Fibroblast of skin of abdomen (primary cell): Measurements from ENCODE around the gene PROM2.

Experiments used
- DNase-seq: peaks from one replicate; pipeline ENCODE4 v3.0.0-alpha.2; 2013

The PROM2 gene

DNA sequence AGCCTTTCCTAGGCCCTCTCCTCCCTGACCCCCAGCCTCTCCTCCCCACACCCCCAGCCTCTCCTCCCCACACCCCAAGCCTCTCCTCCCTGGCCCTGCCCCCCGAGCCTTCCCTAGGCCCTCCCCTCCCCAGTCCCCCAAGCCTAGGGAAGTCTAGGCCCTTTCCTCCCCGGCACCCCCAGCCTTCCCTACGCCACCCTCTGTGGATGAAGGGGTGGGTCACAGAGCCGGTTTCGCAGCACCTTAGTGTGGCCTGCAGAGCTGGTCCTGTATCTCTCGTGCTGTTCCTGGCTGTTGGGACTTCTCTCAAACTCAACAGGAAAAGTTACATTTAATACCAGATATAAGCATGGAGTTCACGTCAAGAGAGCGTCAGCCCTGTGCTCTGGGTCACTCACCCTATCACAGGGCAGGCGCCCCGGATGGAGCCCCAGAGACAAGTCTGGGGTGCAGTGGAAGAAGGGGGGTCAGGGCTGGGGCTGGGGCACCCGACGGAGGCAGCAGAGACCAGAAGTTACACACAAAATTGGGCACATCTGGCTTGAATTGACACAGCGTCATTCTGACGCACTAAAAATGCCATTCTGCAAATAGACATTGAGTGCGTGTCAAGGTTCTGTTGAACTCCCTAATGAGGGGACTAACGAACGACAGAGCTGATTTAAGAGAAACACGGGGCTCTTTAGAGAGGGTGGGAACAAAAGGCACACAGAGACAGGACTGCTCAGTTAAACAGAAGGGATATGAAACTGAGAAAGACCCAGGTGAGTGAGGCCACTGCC is 46.9 kb downstream of the PROM2 start:
- peak; percentile 85 for DNase-seq

DNA sequence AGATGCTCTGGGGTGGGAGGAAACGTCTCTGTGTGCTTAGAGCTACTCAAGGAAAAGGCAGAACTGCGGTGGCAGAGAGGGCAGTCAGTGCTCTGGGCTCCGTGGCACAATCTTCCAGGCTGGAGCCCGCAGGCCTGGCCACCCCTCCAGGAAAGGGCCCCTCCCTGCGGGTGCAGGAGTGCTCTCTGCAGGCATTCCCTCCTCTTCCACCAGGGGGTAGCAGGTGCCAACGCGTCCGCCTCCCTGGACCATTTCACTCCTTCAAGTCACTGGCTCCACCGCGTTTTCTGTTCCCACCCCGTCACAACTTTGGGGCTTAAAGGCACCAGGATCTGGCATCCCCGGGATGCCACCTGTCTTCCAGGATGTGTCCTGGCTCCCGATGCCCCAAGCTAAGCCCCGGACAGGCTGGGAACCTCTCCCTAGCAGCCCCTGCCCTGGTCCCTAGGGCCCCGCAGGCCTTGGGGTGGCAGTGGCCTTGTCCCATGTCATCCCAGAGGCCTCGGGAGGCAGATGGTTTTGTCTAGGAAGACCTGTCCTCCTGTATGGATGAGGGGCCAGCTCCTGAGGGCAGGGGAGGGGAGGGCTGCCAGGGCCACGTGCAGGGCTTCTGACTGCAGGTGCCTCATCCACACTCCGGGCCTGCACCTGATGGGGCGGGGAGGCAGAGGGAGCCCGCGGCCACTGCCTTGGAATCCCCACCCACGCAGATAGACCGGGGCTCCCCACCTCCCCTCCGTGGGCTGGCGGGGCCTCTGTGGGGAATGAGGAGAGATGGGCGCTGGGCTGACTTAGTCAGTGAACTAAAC is 49.3 kb downstream of the PROM2 start:
- DNase-seq, result no peak

DNA sequence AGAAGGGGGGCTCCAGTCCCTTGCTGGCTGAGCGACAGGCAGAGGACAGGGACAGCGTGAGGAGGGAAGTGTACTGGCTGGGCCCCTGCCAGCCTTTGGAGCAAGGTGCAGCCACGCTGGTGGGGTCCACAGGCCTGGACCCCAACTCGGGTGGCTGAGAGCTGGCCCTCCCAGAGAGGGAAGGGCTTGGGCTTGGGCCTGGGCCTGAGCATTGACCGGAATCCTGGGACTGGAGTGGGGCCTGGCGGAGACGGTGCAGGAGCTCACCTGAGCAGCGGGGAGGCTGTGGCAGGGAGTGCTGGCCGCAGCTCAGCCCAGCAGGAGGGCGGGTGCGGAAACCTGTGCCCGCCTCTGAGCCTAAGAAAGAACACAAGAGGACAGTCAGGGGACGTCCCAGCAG is 50.8 kb downstream of the PROM2 start:
- no peak for DNase-seq

DNA sequence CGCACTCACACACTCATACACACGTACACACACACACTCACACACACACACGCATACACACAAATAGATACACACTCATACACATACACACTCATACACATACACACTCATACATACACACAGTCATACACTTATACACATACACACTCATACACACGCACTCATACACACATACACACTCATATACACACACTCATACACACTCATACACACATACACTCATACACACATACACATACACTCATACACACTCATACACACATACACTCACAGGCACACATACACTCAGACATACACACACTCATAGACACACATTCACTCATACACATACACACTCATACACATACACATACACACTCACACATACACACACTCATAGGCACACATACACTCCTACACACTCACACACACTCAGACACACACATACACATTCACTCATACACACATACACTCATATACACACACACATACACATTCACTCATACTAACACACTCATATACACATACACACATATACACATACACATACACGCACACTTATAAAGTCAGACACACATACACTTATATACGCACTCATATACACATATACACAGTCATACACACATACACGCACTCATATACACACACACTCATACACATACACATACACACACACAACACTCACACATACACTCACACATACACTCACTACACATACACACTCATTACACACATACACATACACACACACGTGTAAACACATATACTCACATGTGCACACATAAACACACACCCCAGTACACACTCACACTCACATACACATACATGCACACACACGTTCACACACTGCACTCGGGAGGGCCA is 51.6 kb downstream of the PROM2 start:
- no peak for DNase-seq

DNA sequence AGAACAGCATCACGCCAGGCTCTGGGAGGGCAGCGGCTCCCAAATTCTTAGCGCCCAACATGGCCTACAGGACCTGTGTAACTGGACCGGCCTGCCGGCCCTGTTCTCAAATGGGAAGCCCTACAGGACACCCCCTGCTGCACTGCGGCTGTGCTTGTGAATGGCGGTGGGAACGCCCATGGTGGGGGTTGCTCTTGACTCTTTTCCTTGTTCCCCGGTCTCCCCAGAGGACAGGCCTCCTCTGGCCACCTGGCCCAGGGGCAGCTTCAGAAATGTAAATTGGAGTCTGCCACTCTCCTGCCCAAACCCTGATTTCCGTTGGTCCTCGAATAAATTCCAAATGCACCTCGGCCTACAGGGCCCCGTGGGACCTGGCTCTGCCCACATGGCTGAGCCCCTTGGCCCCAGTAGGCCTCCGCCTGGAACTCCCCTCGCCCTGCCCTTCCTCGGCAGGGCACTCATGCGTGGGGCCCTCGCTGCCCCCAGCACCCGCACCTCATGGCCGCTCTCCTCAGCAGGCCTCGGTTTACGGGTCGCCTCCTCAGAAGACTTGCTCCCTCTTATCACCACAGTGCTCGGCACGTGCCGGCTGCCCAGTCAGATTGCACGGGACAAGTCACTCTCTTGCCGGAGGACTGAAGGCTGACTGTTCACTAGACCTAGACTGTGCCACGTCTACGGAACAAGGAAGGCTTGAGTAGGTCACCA is 52.3 kb downstream of the PROM2 start:
- no peak for DNase-seq

DNA sequence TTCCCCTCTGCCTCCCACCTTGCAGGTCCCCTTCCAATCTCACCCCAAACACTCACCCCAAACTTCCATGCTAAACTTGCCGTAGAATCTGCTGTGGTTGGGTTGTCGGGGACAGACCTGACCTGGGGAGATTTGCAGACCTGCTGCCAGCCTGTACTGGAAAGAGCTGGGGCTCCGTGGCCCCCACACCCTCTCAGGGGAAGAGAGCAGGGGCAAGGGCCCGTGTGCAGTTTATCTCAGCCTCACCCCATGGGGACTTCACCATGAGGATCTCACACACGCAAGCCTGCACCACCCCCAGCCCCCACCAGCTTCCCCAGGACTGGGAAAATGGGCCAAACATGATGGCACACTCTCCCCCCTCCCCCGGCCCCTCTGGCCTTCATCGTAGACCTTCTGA is 53.6 kb downstream of the PROM2 start:
- no peak for DNase-seq

DNA sequence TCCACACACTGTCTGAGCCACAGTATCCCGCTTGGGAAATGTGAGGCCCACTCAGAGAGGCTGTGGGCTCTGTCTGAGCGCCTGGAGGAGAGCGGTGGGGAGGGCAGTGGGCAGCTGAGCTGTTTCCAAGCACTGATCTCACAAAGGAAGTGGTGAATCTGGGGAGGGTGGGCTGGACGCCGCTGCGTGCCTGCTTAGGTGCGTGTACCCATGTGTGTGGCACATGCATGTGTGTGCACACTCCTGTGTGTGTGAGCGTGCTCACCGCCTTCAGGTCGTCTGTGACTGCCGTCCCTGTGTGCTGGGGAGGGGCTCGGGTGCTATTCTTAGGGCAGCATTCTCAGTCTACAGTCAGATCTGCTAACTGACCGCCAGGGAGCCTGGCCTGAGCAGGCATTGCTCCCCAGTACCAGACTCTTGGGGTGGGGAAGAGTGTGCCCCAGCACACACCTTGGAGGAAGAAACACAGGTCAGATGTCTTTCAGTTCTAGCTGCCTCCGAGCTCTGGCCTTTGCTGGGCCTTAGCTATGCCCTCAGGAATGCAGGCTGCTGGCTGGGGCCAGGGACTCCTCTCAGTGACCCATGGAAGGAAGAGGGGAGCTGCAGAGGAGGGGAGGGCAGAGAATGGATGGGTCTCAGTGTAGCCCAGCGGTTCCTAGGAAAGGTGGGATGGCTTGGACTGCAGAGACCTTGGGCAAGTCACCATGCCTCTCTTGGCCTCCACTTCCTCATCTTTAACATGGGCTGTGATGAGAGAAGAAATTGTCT is 54.3 kb downstream of the PROM2 start:
- peak; percentile 72 for DNase-seq

DNA sequence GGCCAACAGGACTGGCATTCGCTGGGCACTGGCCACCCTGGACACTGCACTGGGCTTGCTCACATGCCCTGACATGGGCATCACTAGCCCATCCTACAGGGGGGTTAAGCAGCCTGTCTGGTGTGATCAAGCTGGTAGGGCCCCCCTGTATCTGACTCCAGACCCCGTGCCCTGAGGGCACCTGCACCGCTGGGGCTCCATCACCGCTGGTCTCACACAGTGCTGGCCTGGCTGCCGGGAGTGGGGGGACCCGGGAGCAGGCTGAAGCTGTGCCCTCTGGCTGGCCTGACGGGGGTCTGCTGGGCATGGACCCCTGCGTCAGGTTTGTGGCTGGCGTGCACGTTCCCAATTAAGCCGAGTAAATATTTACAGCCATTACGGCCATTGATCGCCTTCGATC is 55.2 kb downstream of the PROM2 start:
- DNase-seq, result no peak

DNA sequence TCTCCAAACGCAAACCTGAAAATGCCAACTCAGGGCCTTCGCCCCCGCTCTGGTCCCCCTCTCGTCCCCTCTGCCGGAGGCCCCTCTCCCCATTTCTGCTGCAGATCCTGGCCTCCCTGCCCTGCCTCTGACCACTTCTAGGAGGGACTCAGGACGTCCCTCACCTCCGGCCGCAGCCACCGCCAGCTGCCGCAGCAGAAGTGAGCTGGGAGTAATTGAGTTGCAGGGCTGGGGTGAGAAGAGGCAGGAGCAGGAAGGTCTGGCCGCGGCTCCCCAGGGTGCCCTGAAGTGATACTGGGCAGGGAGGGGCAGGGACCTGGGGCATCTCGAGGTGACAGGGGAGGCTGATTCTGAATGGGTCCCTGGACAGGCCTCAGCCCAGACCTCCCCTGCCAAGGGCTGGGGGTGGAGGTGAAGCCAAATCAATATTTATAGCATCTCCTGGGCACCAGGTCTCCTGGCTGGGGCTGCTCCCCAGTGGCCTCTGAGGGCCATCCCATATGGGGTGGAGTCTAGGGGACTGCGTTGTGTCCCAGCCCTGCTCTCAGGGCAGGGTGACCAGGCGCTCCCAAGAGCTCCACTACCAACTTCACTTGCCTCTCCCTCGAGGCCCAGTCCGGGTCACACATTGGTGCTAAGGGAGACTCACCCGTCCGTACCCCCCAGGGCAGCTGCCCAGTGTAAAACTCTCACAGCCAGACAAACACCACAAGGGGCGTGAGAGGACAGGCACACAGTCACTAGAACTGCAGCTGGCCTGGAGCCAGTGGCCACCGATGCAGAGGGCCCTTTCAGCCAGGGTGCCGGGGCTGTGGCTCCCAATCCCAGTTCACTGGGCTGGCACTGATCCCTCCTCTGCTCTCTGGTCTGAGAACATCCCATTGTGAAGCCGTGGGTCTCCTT is 55.9 kb downstream of the PROM2 start:
- no peak for DNase-seq

DNA sequence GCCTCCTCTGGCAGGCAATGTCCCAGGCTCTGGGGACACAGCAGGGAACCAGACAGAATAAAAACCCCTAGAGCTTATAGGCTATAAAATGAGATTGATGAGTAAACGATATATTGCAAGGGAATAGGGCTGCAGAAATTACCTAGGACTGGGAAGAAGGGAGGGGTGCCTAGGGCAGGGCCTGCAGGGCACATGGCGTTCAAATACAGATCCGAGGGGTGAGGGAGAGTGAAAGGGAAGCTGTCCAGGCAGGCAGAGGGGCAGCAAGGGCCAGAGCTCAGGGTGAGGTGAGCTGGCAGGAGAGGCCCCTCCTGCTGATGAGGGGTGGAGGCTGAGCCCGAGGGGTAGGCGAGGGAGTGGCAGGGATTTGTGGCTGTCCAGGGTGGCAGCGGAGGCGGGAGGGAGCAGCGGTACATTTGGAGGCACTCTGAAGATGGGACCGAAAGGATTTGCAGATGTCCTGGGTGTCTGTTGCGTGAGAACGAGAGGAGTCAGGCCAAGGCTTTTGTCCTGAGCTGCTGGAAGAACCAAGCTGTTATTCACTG is 56.6 kb downstream of the PROM2 start:
- no peak for DNase-seq

DNA sequence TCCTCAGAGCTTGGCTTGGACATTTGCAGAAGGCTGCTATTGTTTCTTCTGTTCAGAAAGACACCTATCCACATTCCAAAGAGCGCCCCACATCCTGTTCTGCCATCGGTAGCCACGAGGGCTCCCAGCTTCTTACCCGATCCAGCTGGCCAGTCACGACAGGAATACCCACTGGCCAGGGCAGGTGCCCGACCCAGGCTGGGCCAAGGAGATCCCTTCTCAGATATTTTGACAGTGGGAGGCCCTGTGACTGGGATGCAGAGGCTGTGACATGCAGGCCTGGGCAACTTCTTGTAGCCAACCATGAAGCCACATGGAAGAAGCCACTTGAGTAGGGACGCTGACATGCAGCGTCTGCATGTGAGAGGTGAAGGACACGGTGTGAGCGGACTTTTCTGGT is 57.4 kb downstream of the PROM2 start:
- no peak for DNase-seq

DNA sequence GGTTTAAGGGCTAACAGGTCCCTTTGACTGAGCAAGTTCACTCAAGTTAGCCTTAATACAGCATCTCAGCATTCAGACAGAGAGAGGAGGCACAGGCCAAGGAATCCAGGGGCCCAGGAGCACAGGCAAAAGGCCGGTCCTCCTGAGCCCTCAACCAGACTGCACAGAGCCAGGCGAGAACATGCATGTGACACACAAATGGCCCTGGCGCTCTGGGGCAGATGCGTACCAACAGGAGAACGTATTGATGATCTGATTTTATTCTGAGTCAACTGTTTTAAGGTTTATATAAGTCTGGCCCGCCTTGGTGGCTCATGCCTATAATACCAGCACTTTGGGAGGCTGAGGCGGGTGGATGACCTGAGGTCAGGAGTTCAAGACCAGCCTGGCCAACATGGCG is 57.8 kb downstream of the PROM2 start:
- no peak for DNase-seq

DNA sequence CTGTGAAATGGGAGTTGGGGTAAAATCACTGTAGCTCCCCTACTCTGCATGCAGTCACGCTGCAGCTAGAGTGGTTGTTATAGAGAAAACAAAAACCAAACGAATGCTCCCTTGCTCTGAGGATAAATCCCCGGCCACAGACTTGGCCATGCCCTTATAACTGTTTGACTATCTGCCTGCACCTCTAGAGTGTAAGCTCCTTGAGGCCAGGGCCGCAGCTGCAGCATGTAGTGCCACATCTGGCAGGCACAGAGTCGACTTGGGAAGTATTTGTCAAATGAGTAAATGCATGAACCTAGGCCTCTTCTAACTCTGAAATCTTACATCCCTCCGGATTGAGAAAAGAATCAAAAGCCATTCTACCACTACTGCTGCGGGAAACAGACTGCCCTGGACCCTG is 58.8 kb downstream of the PROM2 start:
- DNase-seq, result no peak

DNA sequence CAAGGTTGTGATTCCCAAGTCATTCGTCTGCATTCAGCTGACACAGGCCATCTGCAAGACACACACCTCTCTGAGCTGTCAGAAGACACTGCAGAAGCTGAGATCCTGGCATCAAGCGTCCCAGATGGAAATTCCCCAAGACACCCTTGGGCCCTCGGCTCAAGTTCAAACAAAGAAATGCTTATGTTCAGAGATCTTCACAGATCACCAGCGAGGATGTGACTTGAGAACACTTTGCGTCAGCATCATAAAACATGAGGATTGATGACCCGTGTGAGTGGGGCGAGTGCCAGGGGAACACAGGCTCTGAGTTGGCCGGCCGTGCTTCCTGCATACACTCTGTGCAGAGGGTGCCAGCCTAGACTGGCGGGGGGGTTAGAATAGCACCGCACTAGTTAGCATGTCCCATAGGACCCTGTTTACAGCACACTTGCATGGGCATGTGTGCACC is 59.7 kb downstream of the PROM2 start:
- peak; percentile 96 for DNase-seq

DNA sequence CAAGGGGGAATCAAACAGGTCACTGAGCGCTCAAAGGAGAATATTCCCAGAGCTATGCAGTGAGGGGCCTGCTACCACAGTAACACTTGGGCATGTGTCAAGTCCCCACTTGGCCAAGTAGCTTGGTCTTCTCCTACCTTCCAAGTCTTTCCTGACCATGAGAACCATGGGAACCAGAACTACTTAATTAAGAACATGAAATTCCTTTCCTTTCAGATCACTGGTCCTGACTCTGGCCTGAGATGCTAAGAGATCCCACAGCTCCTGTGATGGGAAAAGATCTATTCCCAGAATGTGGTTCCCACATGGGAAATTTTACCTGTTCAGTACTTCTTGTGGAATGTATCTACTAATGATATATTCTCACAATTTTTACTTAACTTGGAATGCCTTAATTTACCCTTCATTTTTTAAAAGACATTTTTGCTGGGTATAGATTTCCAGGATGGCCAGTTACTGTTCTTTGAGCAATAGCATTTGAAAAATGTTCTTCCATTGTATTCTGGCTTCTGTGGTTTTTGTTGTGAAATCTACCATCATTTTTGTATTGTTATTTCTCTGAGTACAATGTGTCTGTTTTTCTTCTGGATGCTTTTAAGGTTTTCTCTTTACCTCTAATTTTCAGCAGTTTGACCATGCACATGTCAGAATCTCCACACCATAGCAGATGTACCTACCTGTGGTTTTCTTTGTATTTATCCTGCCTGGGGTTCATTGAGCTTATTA is 60.8 kb downstream of the PROM2 start:
- DNase-seq, result peak; percentile 31

DNA sequence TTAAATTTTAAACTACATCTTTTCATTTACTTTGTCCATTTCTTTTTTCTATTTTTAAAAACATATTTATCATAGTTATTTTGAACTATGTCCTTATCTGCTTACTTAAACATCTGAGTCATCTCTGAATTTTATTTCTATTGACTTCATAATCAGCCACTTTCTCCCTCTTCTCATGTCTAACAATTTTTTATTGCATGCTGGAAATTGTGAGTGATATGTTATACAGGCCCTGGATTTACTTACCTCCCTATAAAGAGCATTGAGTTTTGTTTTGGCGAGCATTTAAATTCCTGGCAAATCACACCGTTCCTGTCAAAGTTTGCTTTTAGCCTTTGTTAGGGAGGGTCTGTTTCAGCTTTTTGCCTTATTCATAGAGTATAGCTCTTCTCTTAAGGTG is 62.2 kb downstream of the PROM2 start:
- DNase-seq, result no peak

DNA sequence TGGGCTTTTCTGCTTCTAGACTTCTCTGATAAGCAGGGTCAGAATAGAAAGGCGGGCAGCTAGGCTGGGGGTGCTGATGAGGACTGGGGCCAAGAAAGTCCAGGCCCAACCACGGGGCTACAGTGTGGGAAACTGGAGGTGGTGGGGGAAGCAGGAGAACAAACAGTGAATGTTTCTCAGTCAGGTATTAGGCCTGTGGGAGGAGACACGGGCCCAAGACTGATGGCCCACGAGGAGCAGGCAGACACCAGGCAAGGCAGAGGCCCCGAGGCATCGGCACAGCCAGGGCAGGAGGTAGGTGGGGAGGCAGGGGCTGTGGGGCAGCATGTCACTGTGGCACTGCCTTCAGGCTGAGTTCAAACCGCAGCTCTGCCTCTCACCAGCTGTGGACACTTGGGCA is 63.6 kb downstream of the PROM2 start:
- no peak for DNase-seq
